Measurements from ENCODE around the gene PBX1.

Gene PBX1

GRCh38 chr1:164840936-164841335 lies 282.0 kb downstream of the PBX1 start:
- no peak for DNase-seq

GRCh38 chr1:164841702-164842465 lies 282.9 kb downstream of the PBX1 start:
- DNase-seq, result no peak

GRCh38 chr1:164842870-164843269 lies 283.9 kb downstream of the PBX1 start:
- no peak for DNase-seq

- DNase-seq, result no peak
Observed at GRCh38 chr1:164843743-164844500, 284.9 kb downstream of the PBX1 start.

GRCh38 chr1:164846731-164847691 lies 288.0 kb downstream of the PBX1 start:
- no peak for DNase-seq

GRCh38 chr1:164853146-164853545 lies 294.2 kb downstream of the PBX1 start:
- no peak for DNase-seq

GRCh38 chr1:164855716-164856329 lies 296.8 kb downstream of the PBX1 start:
- DNase-seq, result no peak

- no peak for DNase-seq
Observed at GRCh38 chr1:164856381-164856780, 297.4 kb downstream of the PBX1 start.

GRCh38 chr1:164857439-164857838 lies 298.5 kb downstream of the PBX1 start:
- no peak for DNase-seq

GRCh38 chr1:164858096-164858632 lies 299.2 kb downstream of the PBX1 start:
- DNase-seq, result no peak

GRCh38 chr1:164861632-164862031 lies 302.6 kb downstream of the PBX1 start:
- no peak for DNase-seq

GRCh38 chr1:164863056-164863455 lies 304.1 kb downstream of the PBX1 start:
- DNase-seq, result no peak

- DNase-seq, result no peak
Observed at GRCh38 chr1:164864161-164864560, 305.2 kb downstream of the PBX1 start.

GRCh38 chr1:164865385-164865784 lies 306.4 kb downstream of the PBX1 start:
- DNase-seq, result no peak

GRCh38 chr1:164867590-164867989 lies 308.6 kb downstream of the PBX1 start:
- DNase-seq, result no peak

GRCh38 chr1:164868990-164869389 lies 310.0 kb downstream of the PBX1 start:
- DNase-seq, result no peak

GRCh38 chr1:164875518-164875917 lies 316.5 kb downstream of the PBX1 start:
- peak in 1 of 2 experiments; percentile 14 for DNase-seq

- no peak for DNase-seq
Observed at GRCh38 chr1:164876398-164877116, 317.6 kb downstream of the PBX1 start.

GRCh38 chr1:164880199-164880598 lies 321.2 kb downstream of the PBX1 start:
- DNase-seq, result no peak

GRCh38 chr1:164880644-164881043 lies 321.7 kb downstream of the PBX1 start:
- DNase-seq, result no peak

- DNase-seq, result no peak
Observed at GRCh38 chr1:164885311-164885710, 326.3 kb downstream of the PBX1 start.

- no peak for DNase-seq
Observed at GRCh38 chr1:164886101-164886500, 327.1 kb downstream of the PBX1 start.
